ENCODE data around the gene PPP1R12B. TPM values are rescaled to one million over a fixed set of nuclear protein-coding genes. Genes with fewer than 3 reads are reported as not detected.

PPP1R12B gene
- total and polyA plus RNA-seq, 2 donors (not counting 3 experiments of a cell fraction or from before 2014, with no cell fraction given): 8.4 to 11.5 TPM

- Histone ChIP-seq H3K36me3 (ENCODE audit: control insufficient read depth in 2 of 2, extremely low read depth in 1 of 2, insufficient read depth in 2 of 2, low read length in 2 of 2) (no peaks in the 10 kb centered on the region), H3K79me2 (ENCODE audit: control insufficient read depth, insufficient read depth, low read length) (no peaks in the 10 kb centered on the region), H2AFZ (ENCODE audit: low read depth, low read length) (no peak overlapping the region), H3K27ac (ENCODE audit: insufficient read depth, low read depth, low read length) (no peak overlapping the region), H3K9ac (replicated peaks; ENCODE audit: extremely low read depth, insufficient read depth, low read length) (no peak overlapping the region), H3K4me1 (ENCODE audit: control insufficient read depth, extremely low read depth, insufficient read depth, low read length) (no peaks in the 10 kb centered on the region), H3K4me3 (replicated peaks in 1 of 3; ENCODE audit: insufficient read depth in 1 of 3, low read depth in 1 of 3, low read length in 3 of 3) (no peak overlapping the region), H3K9me1 (replicated peaks; ENCODE audit: control insufficient read depth, extremely low read depth, insufficient read depth, low read length) (no peaks in the 10 kb centered on the region), H3K4me2 (ENCODE audit: insufficient read depth, low read length) (no peak overlapping the region), H3K9me3 (replicated peaks; ENCODE audit: control insufficient read depth, insufficient read depth, low read length) (no peaks in the 10 kb centered on the region), H4K20me1 (replicated peaks; ENCODE audit: control insufficient read depth, extremely low read depth, insufficient read depth, low read length) (no peaks in the 10 kb centered on the region), H3K27me3 (ENCODE audit: control insufficient read depth in 2 of 2, insufficient read depth in 2 of 2, low read length in 2 of 2) (no peaks in the 10 kb centered on the region)
- ChIA-PET POLR2A (no interaction called here), CTCF (interaction anchor here (1.3 kb wide), 1 partner anchor 11 kb away, joined by 3 read pairs; no protein-coding TSS in a partner anchor)
- TF ChIP-seq JUN (IDR thresholded peaks at IDR 0.05; ENCODE audit: borderline replicate concordance, insufficient read depth, insufficient read length, low read depth) (no peak), EZH2 (IDR thresholded peaks at IDR 0.05; ENCODE audit: borderline replicate concordance, low read depth, low read length, severe bottlenecking) (no peak), GATA2 (IDR thresholded peaks at IDR 0.05; ENCODE audit: insufficient read depth, insufficient read length, low read depth, low read length) (no peak), CTCF (IDR thresholded peaks at IDR 0.05; ENCODE audit: extremely low read depth in 1 of 2, insufficient read depth in 1 of 2, low read depth in 1 of 2, low read length in 2 of 2) (no peak), MYC (IDR thresholded peaks at IDR 0.05; ENCODE audit: low read depth, low read length) (no peak), FOS (IDR thresholded peaks at IDR 0.05; ENCODE audit: borderline replicate concordance, insufficient read depth, low read length) (no peak), POLR2A (IDR thresholded peaks at IDR 0.05; ENCODE audit: low read depth, low read length) (no peak), MAX (IDR thresholded peaks at IDR 0.05; ENCODE audit: insufficient read depth, insufficient read length) (no peak), POLR2AphosphoS5 (IDR thresholded peaks at IDR 0.05; ENCODE audit: insufficient read depth, low read depth, low read length) (no peak)
- DNase-seq (ENCODE audit: low read depth, low spot score): peak; percentile 30
- no peak for FAIRE-seq
- intact Hi-C loops (cut with micrococcal nuclease): no loop called here
- BruUV-seq (replicated peaks): no TSS peak
- dilution Hi-C loops (cut with MboI; ENCODE audit: extremely low pct_ligation_motif_present, low sequenced_read_pairs): no loop called here
Observed at GRCh38 chr1:202567738-202568137, 219.2 kb downstream of the PPP1R12B start.
